GM19467 (cell line): Measurements from ENCODE around the gene HSPA12A.
"Not testable (repeated sequence)": the region's sequence is repeated elsewhere in the genome, so short reads cannot be mapped to it uniquely, and the experiment has no call there.

Experiments
- ATAC-seq: cut with Tn5 transposase; IDR thresholded peaks from one replicate; pipeline ENCODE4 v1.9.1; 2021; ENCODE audit warnings: mild to moderate bottlenecking, moderate library complexity; ENCODE audit not compliant: unreplicated experiment

The HSPA12A gene

GRCh38 chr10:116719804-116720203, 22.6 kb downstream of the HSPA12A start:
- no peak for ATAC-seq

DNA sequence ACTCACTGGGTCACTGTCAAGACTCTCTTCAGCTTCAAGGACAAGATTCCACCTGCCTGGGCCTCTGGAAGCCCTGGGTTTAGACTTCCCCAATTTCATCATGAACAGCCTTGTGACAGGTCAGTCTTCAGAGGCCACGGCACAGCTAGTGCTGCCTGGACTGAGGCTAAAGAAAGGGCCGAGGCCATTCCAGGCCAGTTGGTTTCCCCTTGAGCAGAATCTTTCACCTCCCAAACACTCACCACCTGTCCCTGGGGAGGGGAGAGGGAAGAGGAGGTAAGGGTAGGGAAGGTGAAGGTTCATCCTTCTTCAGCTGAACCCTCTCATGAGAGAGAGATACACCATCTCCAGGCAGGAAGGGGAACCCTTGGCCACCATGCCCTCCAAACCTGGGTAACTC, 24.3 kb downstream of the HSPA12A start:
- no peak for ATAC-seq

DNA sequence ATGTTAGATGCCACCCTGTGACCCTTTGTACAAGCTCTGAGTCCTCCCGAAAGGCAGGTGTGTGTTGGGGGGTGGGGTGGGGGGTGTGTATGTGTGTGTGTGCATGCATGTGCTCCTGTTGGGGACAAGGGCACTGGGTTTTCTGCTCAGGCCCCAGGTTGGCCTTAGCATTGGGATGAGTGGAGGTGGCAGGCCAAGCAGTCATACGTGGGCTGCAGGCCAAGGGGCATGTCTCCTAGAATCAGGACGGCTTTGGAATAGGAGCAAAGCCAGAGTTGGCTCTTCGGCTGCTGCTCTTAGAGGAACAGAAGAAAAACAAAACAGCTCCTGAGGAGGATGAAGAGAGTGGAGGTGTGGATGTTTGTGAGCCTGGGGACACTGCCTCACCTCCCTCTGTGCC, 26.0 kb downstream of the HSPA12A start:
- ATAC-seq, result no peak

GRCh38 chr10:116715839-116716377, 26.5 kb downstream of the HSPA12A start:
- ATAC-seq, result no peak

DNA sequence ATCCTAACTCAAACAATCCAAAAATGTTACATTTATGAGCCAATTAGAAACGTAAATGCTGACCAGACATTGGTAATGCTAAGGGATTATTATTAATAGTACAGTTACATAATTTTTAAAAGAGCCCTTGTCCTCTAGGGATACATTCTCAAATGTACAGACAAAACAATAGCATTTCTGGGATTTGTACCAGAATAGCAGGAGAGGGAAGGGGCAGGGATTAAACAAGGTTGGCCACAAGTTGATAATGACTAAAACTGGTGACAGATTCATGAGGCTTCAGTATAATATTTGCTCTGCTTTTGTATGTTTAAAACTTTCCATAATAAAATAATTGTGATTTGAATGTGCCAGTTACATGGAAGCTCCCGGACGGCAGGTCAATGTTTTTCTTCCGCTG, 27.0 kb downstream of the HSPA12A start:
- ATAC-seq, result no peak

DNA sequence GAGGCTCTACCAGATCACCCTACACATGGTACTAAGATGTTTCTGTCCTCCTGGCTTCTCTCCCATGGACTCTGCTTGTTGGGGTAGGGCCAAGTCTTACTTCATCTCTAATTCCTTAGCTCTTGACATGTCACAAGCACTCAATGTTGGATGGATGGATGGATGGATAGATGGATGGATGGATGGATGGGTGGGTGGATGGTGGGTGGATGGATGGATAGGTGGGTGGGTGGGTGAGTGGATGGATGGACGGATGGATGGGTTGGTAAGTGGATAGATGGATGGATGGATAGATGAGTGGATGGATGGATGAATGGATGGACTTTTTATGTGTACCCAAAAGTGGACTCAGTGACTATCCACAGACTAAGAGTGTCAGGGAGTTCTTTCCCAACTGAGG, 28.5 kb downstream of the HSPA12A start:
- no peak for ATAC-seq

GRCh38 chr10:116712989-116713543, 29.3 kb downstream of the HSPA12A start:
- no peak for ATAC-seq

- ATAC-seq, result no peak
Observed at GRCh38 chr10:116712519-116712918, 29.8 kb downstream of the HSPA12A start.

DNA sequence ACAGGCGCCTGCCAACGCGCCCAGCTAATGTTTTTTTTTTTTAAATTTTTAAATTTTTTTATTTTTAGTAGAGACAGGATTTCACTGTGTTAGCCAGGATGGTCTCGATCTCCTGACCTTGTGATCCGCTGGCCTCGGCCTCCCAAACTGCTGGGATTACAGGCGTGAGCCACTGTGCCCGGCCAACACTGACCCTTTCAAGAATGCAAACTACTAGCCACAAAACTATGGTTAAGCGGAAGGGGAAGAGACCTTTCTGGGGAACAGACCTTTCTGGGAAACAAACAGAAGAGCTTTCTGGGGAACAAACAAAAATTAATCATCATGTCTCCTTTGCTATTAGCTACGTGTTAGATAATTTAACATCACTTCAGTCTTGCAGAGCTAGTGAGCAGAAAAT, 30.6 kb downstream of the HSPA12A start:
- not testable (repeated sequence) for ATAC-seq

GRCh38 chr10:116710076-116710475, 32.3 kb downstream of the HSPA12A start:
- no peak for ATAC-seq

DNA sequence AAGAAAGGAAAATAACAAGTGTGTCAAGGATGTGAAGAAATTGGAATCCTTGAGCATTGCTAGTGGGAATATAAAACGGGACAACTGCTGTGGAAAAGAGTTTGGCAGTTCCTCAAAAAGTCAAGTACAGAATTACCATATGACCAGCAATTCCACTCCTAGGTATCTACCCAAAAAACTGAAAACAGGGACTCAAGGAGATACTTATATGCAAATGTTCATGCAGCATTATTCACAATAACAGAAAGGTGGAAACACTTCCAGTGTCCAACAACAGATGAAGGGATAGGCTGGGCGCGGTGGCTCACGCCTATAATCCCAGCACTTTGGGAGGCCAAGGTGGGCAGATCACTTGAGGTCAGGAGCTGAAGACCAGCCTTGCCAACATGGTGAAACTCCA, 33.5 kb downstream of the HSPA12A start:
- ATAC-seq, result no peak

GRCh38 chr10:116708391-116708821, 34.0 kb downstream of the HSPA12A start:
- no peak for ATAC-seq

DNA sequence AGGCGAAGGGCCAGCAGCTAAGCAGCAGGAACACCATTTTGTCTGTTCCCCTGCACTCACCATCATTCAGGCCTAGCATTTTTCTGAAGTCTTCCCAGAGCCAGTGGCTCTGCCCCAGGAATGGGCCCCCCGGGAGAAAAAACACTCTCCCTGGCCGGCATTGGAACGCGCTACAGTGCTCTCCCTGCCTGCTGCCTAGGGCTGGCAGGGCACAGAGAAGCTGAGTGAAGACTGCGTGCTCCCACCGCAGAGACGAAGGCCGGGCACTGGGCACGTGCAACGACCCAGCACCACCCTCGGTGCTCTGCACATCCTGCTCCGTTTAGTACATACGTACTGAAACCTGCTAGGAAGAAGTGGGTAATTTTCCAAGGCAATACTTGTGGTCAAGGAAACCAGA, 34.4 kb downstream of the HSPA12A start:
- no peak for ATAC-seq

DNA sequence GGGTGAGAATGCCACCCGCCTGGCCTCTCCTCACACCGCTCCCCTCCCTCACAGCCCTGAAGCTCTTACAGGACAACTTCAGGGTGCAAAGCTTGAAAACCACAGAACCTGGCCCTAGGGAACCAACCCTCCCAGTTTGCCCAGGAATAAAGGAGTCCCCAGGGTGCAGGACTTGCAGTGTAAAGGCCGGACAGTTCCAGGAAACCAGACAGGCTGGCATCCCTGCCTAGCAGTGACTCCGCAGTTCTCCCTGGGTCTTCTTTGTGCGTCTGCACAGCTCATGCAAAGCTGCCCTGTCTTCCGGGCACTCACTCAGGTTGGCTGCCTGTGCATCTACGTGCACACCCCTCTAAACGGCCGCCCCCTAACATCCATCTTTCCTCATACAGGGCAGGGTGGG, 36.1 kb downstream of the HSPA12A start:
- ATAC-seq, result no peak

GRCh38 chr10:116705498-116705897, 36.9 kb downstream of the HSPA12A start:
- ATAC-seq, result no peak

DNA sequence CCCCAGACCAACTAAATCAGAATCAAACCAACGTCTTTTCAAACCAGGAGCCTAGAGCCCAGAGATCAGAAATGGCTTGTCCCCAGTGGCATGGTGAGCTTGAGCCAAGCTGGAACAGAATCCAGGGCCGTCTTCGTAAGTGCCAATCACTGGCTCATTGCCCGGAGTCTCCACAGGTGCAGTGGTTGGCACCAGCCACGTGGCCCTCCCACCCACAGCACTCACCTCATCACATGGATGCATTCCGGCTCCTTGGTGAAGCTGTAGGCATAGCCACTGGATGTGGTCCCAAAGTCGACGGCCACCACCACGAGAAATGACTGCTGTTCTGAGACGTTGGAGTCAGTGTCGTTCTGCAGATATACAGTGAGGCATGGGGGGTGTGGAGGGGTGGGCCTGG, 37.4 kb downstream of the HSPA12A start:
- ATAC-seq, result no peak

DNA sequence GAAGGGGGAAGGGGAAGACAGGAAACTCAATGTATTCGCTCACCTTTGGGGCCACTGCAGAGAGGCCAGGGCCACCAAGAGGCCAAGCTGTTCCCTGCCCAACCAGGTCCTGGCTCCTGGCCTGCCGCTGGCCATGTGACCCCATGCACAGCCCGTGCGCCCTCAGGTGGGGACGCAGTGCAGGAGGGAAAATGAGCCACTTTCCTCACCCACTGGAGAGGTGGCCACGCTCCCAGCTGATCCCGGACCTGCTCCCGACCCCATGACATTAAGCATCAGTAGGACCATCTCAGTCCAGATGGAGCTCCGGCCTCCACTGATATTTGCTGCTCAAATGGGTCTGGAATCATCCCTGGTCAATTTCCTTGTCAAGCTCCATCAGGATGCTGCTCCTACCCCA, 40.2 kb downstream of the HSPA12A start:
- ATAC-seq, result no peak

GRCh38 chr10:116699471-116700150, 42.8 kb downstream of the HSPA12A start:
- ATAC-seq, result no peak

DNA sequence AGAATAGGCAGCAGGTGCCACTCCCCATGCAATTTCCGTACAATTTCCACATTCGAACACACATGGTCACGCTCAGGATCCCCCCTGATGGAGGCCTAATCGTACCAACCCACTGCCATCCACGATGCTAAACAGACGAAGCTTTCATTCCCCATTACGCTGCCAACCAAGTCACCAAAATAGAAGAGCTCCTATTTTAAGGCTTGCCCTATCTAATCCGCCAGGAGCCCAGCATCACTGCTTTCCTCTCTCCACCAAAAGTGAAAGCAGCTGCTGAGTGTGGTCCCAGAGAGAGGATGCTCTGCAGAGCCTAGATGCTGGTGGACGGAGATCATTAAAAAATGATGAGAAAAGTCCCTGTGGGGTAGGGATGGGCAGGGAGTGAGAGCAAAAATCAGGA, 43.3 kb downstream of the HSPA12A start:
- no peak for ATAC-seq

- ATAC-seq, result no peak
Observed at GRCh38 chr10:116698364-116698763, 44.0 kb downstream of the HSPA12A start.

DNA sequence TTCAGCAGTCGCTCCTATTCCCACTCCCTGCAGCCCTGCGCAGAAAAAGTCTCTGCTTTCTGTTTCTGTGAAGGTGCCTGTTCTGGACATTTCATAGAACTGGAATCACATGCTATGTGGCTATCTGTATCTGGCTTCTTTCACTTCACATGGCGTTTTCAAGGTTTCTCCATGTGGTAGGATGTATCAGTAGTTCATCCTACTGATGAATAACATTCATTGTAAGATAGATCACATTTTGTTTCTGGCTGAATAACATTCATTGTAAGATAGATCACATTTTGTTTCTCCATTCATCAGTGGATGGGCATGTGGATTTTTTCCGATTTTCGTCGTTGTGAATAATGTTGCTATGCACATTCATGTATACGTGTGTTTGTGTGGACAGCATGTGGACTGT, 44.5 kb downstream of the HSPA12A start:
- ATAC-seq, result no peak

DNA sequence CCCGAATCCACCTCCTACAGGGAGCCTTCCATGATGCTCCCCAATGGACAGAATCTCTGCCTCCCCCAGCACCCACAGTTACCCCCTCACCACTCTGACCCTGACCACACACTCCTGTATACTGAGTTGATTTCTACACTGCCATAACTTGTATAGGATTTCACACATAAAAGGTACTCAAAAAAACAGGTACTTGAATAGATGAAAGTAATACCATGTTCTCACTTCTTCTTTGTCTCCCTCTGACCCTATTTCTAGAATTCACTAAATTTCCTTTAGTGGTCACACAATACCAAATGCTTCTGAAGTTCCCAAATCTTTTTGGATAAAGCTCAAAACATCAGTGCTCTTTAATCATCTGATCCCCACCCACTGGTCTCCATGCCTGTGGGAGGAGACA, 45.4 kb downstream of the HSPA12A start:
- no peak for ATAC-seq

- no peak for ATAC-seq
Observed at GRCh38 chr10:116694927-116695268, 47.5 kb downstream of the HSPA12A start.
